NCI-H1417 treated with DMSO at 0.1 percent for 48 hours (cell line): Measurements from ENCODE around the gene TNK2.
"Not testable (repeated sequence)": the region's sequence is repeated elsewhere in the genome, so short reads cannot be mapped to it uniquely, and the experiment has no call there.

Experiments used
- DNase-seq: peaks from one replicate; lab custom pipeline; 2025; lab: John Stamatoyannopoulos, UW

TNK2 gene

DNA sequence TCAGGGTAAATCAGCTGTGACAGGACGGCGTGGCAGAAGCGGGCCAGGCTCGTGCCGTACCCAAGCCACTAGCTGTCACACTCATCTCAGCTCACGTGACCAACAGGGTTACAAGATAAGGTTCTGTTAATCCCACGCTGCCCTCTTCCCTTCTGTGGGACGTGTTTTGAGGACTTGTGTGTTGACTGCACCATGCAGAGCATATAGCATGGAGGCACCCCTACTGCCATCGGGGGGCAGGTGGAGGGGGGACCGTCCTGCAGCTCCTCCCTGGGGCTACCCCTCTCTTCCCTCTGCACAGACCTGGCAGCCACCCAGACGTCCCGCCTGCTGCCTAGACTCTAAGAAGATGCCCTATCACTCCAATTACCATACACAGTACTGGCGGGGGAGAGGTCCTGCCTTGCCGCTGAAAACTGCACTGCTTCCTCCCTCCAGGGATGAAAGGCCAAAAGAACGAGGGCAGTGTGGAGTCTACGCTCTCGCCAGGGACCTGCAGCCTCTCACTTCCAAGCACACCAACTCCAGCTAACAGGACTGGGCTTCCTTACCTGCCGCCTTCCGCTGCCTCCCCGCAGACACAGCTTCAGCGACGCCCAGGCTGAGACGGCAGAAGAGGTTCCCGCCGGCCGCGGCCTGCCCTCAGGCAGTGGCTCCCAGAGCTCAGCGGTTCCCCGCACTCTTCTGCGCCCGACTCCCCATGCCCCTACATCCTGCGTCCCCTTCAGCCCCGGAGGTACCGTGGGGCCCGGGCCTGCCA is at the start of gene TNK2:
TSS of gene TNK2 (minus strand) at position 618 of the 760 bp plus-strand sequence. CDS start 19,963 bp downstream, outside the sequence.
- no peak for DNase-seq

DNA sequence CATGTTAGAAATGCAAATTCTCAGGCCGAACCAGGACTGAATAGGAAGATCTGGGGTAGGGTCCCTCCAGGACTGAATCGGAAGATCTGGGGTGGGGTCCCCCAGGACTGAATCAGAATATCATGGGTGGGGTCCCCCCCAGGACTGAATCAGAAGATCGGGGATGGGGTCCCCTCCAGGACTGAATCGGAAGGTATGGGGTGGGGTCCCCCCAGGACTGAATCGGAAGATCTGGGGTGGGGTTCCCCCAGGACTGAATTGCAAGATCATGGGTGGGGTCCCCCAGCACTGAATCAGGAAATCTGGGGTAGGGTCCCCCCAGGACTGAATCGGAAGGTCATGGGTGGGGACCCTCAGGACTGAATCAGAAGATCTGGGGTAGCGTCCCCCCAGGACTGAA is 48.2 kb upstream of the TNK2 start:
- no peak for DNase-seq

DNA sequence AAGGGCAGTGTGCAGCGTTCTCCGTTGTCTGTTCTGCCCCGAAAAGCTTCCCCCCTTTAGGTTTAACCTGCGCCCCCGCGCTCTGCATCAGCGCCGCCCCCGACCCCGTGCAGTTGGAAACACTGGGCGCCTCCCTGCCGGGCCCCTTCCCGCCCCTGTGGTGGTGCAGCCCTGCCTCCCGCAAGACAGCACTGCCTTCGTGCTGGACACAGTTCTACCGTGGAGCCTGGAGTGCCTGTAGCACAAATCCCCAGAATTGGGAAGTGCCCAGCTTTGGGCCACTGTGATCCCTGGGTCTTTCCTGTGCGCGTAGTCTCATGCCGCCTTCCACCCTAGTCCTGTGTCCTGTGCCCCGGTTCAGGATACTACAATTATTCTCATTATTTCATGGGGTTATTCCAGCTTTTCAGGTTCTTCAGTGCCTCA is 47.1 kb upstream of the TNK2 start:
- not testable (repeated sequence) for DNase-seq

DNA sequence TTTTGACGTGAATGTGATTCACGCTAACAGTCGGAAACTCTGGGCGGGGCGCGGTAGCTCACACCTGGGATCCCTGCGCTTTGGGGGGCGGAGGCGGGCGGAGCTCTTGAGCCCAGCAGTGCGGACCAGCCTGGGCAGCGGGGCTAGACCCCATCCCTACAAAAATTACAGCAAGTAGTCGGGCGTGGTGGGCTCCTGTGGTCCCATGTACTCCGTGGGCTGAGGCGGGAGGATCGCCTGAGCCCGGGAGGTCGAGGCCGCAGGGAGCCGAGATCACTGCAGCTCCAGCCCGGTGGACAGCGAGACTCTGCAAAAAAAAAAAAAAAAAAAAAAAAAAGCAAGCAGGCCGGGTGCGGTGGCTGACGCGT is 46.4 kb upstream of the TNK2 start:
- not testable (repeated sequence) for DNase-seq

DNA sequence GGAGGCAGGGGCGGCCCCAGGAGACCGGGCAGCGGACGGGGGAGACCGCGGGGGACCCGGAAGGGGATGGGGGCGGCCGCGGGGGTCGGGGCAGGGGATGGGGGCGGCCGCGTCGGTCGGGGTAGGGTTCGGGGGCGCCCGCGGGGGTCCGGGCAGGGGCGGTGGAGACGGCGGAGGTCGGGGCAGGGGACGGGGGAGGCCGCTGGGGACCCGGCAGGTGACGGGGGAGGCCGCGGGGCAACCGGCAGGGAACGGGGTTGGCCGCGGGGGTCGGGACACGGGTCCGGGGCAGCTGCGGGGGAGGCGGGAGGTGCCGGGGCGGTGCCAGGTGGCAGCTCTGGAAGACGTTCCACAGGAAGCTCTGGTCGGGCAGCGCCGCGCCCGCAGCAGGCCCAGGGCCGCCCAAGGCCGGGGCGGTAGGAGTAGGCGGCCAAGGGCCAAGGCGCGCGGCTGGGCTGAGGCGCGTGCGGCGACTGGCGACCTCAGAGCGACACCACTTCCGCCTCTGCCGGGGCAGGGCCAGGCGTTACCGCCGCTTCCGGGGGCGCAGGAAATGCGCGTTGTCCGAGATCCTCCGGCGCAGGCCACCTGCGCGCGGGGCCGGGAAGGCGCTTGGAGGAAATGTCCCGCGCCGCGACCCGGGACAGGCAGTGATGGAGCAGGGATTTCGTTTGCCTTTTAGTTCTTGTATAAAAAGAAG is 45.9 kb upstream of the TNK2 start:
- DNase-seq: not testable (repeated sequence)

DNA sequence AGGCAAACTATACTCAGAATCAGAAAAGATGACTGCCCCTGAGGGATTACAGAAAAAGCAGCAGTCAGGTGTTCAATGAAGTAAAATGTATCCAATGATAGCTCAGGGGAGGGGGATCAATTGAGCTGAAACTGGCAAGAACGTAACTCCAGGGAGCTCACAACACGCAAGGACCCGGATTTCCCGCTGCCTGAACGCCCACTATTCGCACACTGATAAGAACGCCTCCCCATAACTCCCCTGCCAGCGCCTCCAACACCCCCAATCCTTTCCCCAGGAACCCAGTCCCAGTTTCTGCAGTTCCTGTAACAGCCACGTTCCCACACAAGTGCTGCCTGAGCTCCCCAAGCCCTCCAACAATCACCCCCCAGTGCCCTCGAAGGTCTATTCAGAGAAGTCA is 44.2 kb upstream of the TNK2 start:
- DNase-seq: not testable (repeated sequence)

DNA sequence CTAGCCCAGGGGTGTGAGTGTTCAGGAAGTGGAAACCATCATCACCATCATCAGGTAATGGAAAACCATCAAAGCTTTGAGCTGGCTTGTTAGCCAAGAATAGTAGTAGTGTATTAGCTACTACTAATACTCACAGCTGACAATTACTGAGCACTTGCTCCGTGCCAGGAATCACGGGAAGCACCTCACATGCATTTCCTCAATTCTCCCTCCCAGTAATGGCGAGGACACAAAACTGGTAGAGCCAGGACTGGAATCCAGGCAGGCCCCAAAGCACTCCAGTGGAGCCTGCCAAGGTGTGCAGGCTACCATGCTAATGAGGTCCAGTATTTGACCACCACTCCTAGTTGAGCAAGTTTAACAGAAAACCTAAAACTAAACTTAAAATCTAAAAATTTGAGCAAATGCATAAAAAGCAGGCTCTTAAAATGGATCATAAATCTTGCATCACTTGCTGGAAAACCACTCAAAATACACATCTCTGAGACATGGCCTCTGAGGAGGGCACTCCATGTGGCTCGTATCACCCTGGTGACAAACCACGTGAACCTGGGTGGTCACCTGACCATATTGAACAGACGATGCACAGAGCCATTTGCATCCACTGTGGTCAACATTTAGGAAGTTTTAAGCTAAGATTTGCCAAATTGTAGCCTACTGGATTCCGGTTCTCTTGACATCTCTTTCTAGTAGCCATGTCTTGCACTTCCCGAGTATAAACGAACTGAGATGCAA is 43.3 kb upstream of the TNK2 start:
- not testable (repeated sequence) for DNase-seq

DNA sequence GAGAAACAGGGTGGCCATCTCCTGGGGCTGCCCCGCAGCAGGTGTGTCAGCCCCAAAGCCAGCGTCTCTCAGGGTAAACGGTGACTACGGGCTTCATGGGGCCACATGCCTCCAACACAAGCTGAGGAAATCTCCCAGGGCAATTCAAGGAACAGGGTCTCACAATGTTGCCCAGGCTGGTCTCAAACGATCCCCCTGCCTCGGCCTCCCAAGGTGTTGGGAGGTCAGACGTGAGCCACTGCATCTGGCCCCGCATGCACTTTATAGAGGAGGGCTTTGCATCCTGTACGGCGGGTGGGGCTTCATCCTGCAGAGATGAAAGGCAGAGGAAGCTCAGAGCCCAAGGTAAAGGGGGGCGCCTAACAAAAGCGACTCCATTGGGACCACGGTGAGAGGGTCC is 42.4 kb upstream of the TNK2 start:
- not testable (repeated sequence) for DNase-seq

DNA sequence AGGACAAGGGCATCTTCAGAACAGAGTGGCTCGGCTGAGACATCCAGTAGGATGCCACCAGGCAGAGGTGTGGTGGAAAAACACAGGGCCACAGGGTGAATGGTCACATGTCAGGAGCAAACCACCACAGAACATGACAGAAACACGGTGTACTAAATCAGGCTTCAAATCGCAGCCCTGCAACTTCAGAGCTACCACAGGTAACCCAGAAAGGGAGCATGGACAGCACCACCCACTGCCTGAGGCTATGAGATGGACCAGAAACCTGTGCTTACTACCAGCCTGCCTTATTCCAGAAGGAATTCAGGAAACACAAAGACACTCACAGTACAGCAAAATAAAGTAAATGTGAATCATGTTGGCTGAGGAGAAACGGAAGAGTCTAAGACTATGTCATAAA is 41.8 kb upstream of the TNK2 start:
- not testable (repeated sequence) for DNase-seq

DNA sequence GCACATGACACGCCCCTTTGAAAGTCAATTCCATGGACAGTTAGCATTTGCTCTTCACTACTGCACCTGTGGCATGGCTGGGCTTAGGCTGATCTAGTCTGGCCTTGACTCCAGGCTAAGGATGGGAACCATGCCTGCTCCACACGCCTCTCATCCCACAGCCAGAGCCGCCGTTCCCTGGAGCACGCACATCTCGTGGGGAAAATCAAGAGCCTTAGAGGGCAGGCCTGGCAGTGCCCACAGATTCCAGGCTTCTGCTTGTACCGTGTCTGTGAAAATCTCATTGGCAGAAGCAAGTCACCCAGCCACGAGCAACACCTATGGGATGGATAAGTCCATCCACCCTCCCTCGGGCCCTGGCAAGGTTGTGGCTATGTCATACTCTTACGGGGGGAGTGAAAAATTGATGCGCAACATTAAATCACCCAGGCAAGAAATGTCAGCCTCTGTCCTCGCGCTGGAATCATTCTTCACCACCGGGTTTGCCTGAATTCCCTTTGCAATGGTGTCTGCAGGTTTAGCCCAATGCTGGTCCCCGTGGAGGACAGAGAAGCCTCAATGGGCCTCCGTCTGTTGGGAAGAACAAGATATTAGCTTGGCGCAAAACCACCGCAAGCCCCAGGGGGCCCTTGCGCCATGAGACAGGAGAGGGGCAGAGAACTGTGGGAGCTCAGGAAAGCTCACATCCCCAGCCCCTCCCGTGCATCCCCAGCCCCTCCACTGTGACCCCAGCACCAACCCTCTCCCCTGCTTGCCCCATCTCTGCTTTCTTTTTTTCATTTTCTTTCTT is 38.8 kb upstream of the TNK2 start:
- DNase-seq: not testable (repeated sequence)

DNA sequence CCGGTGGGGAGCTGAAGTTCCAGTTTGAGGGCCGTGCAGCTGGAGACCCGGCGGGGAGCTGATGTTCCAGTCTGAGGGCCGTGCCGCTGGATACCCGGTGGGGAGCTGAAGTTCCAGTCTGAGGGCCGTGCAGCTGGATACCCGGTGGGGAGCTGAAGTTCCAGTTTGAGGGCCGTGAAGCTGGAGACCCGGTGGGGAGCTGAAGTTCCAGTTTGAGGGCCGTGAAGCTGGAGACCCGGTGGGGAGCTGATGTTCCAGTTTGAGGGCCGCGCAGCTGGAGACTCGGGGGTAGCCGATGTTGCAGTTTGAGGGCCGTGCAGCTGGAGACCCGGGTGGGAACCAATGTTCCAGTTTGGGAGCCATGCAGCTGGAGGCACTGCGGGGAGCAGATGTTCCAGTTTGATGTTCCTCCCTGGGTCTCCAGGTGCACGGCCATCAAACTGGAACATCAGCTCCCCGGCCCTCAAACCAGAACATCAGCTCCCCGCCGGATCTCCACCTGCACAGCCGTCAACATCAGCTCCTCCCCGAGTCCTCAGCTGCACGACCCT is 33.0 kb upstream of the TNK2 start:
- not testable (repeated sequence) for DNase-seq

DNA sequence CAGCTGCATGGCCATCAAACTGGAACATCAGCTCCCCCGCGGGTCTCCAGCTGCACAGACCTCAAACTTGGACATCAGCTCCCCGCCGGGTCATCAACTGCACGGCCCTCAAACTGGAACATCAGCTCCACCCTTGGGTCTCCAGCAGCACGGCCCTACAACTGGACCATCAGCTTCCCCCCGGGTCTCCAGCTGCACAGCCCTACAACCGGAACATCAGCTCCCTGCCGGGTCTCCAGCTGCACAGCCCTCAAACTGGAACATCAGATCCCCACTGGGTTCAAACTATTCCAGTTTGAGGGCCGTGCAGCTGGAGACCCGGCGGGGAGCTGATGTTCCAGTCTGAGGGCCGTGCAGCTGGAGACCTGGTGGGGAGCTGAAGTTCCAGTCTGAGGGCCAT is 32.5 kb upstream of the TNK2 start:
- not testable (repeated sequence) for DNase-seq

DNA sequence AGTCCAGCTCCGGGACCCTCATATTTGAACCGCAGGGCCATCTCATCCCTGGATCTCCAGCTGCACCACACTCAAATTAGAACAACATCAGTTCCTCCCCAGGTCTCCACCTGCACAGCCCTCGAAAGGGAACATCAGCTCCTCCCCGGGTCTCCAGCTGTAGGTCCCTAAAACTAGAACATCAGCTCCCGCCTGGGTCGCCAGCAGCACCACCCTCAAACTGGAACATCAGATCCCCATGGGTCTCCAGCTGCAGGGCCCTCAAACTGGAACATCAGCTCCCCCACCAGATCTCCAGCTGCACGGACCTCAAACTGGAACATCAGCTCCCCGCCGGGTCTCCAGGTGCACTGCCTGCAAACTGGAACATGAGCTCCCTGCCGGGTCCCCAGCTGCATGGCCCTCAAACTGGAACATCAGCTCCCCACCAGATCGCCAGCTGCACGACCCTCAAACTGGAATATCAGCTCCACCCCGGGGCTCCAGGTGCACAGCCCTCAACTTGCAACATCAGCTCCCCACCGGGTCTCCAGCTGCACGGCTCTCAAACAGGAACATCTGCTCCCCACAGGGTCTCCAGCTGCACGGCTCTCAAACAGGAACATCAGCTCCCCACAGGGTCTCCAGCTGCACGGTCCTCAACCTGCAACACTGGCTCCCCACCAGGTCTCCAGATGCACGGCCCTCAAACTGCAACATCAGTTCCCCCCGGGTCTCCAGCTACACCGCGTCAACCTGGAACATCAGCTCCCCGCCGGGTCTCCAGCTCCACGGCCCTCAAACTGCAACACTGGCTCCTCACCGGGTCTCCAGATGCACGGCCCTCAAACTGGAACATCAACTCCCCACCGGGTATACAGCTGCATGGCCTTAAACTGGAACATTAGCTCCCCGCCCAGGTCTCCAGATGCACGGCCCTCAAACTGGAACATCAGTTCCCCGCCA is 31.4 kb upstream of the TNK2 start:
- DNase-seq: not testable (repeated sequence)

DNA sequence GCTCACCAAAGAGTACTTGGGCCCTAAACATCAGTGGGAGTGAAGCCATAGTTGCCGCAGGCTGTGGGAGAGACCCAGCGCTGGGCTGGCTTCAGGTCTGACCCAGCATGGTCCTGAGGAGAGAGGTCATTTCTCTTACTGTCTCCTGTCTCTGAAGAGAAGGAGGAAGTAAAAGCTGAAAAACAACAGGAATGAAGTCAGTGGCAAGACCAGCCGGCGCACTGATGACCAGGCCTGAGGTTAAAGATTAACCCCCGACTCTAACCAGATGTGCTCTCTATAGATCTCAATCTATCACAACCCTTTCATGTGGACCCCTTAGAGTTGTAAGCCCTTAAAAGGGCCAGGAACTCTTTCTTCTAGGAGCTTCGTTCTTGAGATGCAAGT is 24.7 kb upstream of the TNK2 start:
- DNase-seq: not testable (repeated sequence)

DNA sequence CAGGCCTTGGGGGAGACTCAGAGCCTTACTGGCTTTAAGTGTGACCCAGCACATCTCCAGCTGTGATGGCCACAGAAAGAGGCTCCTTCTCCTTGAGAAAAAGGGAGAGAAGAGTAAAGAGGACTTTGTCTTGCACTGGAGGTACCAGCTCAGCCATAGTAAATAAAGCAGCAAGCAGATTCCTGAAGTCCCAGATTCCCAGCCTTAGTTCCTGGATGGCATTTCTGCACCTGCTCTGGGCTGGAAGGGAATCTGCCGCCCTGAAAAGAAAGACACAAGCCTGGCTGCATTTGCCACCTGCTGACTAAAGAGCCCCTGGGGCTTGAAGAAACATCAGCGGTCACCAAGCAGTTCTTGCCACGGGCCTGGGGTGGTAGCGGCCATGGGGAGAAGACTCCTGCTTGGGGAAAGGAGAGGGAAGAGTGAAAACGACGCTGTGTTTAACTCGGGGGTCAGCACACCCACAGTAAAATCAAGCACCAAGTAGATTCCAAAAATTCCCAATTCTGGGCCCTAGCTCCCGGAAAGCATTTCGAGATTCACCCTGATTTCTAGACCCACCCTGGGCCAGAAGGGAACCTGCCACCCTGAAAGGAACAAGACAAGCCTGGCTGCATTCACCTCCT is 24.2 kb upstream of the TNK2 start:
- no peak for DNase-seq

DNA sequence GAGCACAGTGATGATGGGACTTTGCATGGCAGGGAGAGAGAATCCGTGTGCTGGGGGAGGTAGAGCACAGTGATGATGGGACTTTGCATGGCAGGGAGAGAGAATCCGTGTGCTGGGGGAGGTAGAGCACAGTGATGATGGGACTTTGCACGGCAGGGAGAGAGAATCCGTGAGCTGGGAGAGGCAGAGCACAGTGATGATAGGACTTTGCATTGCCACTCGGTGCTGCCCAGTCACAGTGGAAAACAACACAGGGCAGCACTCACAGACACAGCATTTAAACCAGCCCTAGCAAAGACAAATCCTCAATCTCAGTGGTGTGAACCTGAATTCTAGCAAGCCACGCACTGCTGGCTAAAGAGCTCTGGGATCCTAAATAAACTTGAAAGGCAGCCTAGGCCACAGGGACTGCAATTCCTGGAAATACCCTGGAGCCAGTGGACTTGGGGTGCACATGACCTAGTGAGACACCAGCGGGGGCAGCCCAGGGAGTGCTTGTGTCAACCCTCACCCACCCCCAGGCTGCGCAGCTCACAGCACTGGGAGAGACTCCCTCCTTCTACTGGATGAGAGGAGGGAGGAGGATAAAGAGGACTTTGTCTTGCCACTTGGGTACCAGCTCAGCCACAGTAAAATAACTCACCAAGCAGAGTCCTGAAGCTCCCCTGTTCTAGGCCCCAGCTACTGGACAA is 23.4 kb upstream of the TNK2 start:
- DNase-seq: no peak

DNA sequence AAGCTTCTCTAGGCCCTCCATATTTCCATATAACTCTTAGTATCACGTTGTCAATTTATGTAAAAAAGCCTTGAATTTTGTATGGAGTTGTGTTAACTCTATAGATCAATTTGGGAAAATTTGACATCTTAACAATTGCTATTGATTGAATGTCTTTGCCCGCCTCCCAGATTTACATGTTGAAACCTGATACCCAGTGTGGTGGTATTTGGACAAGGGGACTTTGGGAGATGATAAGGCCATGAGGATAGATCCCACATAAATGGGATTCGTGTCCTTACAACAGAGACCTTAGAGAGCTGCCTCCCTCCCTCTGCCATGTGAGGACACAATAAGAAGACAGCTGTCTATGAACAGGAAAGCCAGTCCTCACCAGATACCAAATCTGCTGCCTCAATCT is 21.1 kb upstream of the TNK2 start:
- DNase-seq: no peak

DNA sequence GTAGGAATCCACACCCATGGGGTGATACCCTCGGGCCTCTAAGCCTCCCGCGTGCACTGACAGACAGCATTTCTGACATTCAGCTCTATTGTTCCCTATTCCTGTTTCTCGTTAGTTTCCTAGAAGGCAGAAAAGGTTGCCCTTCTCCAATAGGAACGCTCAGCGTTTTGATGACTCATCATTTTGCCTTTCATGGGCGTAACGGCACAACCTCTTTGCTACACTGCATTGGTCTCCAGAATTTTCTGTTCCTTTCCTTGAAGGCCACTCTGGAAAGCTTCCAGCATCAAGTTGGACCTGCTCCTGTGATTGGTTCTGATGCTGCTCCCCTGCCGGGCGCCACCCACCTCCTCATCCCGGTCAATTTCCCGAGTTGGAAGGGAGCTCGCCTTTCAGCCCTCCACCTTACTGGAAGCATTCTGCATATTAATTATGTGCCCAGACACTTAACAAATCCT is 13.0 kb upstream of the TNK2 start:
- no peak for DNase-seq

DNA sequence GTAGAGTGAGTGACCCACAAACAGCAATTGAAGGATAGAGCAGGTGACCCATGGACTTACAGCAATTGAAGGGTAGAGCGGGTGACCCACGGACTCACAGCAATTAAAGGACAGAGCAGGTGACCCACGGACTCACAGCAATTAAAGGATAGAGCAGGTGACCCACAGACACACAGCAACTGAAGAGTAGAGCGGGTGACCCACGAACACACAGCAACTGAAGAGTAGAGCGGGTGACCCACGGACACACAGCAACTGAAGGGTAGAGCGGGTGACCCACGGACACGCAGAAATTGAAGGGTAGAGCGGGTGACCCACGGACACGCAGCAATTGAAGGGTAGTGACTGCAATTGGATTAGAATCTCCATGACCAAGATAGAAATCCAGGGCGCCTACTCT is 9.8 kb upstream of the TNK2 start:
- no peak for DNase-seq
